NCI-H524 (cell line): ENCODE results near the gene ZNF142.

Source experiments
- DNase-seq, 2 experiments: peaks; one replicate each; lab custom pipeline; 2025; lab: John Stamatoyannopoulos, UW

ZNF142 gene, protein sequence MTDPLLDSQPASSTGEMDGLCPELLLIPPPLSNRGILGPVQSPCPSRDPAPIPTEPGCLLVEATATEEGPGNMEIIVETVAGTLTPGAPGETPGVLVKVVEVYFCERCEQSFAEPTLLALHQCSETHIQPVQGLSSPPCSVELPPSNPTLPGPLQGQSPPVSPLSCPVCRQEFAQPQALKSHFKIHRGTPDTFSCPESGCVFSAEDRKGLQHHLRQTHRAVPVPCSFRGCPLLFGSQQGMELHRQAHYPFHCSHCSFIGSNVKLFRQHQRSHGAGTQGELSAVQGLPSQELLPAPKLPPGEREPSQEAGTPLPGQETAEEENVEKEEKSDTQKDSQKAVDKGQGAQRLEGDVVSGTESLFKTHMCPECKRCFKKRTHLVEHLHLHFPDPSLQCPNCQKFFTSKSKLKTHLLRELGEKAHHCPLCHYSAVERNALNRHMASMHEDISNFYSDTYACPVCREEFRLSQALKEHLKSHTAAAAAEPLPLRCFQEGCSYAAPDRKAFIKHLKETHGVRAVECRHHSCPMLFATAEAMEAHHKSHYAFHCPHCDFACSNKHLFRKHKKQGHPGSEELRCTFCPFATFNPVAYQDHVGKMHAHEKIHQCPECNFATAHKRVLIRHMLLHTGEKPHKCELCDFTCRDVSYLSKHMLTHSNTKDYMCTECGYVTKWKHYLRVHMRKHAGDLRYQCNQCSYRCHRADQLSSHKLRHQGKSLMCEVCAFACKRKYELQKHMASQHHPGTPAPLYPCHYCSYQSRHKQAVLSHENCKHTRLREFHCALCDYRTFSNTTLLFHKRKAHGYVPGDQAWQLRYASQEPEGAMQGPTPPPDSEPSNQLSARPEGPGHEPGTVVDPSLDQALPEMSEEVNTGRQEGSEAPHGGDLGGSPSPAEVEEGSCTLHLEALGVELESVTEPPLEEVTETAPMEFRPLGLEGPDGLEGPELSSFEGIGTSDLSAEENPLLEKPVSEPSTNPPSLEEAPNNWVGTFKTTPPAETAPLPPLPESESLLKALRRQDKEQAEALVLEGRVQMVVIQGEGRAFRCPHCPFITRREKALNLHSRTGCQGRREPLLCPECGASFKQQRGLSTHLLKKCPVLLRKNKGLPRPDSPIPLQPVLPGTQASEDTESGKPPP (N-terminal part only)

DNA sequence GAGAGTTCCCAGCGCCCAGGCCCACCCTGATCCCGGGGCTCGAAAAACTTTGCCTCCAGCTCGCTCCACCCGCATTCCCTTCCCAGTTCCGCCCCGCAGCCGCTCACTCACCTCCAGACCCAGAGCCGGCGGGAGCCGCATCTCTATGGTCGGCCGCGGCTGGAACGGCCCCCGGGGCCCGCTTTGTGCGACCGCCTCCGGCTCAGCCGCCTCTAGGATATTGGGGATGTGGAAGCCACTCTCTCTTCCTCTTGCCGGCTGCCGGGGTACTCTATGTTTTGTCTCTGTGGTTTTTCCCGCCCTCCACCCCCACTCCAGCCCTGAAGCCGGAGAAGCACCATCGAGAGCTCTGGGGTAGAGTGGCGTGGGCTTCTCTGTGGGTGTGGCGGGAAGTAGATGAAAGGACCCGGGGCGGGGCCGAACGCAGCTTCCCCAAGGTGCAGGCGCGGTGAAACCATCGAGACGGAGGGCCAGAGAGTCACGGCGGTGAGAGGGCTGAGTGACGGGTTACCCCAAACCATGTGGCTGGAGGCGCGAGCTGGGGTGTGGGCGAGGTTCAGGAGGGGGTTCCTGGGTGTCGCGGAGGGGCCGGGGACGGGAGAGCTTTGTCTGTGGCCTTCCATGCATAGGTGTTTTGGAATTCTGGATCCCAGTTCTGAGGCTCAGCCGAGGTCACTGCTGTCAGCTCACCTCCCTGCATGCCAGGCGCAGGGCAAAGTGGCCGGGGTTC is at the start of gene ZNF142, which contains the start of gene BCS1L:
Gene ZNF142 (minus strand): TSS at position 366 of the 730 bp plus-strand sequence. CDS start 3,194 bp downstream, outside the sequence.
Gene BCS1L (plus strand): TSS at position 426 of the 730 bp plus-strand sequence. CDS start 1,305 bp downstream, outside the sequence.
- peak; percentile 90 to 92 for DNase-seq

DNA sequence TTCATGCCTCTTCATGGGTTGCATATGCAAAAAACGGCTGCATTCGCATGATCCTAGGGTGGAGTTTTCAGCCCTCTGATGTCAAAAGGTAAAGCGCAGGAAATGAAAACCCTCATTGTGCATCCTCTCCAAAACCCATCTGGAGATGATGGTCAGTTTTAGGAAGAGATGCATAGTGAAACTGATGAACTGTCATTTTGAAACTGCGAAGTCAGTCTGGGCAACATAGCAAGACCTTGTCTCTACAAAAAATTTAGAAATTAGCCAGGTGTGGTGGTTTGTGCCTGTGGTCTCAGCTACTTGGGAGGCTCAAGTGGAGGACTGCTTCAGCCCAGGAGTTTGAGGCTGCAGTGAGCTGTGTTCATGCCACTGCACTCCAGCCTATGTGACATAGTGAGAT is 48.7 kb upstream of the ZNF142 start:
- no peak for DNase-seq

DNA sequence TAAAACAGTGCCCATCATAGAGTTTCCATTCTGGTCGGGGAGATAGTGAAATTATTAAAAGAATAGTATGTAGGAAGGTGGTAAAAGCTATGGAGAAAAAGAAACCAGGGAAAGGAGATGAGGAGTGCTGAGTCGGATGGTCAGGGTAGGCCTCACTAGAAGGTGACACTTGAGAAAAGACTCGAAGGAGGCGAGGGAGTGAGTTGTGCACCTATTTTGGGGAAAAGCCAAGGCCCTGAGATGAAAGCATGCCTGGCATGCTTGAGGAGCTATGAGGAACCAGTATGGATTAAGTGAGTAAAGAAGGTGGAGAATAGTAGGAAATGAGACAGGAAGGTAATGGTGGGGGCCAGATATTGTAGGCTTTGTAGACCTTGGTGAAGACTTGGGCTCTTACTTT is 43.9 kb upstream of the ZNF142 start:
- no peak for DNase-seq

DNA sequence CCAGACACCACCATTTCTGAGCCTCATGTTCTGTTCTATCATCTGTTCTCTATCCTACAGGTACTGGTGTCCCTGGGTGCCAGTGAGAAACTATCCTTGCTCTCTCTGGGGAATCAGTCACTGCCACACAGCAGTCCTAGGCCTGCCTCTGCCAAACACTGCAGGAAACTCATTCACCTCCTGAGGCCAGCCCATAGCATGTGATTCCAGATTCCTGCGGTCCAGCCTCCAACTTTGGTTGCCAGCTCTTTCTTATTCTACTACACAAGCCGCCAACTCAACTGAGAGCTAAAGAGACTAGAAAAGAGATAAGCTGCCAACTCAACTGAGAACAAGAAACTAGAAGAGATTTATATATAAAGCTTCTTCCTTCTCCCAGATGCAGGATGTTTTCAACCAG is 42.4 kb upstream of the ZNF142 start:
- DNase-seq, result no peak

DNA sequence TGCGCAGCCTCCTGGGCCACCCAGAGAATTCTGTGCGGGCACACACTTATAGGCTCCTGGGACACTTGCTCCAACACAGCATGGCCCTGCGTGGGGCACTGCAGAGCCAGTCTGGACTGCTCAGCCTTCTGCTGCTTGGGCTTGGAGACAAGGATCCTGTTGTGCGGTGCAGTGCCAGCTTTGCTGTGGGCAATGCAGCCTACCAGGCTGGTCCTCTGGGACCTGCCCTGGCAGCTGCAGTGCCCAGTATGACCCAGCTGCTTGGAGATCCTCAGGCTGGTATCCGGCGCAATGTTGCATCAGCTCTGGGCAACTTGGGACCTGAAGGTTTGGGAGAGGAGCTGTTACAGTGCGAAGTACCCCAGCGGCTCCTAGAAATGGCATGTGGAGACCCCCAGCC is 39.5 kb upstream of the ZNF142 start:
- DNase-seq, result no peak

DNA sequence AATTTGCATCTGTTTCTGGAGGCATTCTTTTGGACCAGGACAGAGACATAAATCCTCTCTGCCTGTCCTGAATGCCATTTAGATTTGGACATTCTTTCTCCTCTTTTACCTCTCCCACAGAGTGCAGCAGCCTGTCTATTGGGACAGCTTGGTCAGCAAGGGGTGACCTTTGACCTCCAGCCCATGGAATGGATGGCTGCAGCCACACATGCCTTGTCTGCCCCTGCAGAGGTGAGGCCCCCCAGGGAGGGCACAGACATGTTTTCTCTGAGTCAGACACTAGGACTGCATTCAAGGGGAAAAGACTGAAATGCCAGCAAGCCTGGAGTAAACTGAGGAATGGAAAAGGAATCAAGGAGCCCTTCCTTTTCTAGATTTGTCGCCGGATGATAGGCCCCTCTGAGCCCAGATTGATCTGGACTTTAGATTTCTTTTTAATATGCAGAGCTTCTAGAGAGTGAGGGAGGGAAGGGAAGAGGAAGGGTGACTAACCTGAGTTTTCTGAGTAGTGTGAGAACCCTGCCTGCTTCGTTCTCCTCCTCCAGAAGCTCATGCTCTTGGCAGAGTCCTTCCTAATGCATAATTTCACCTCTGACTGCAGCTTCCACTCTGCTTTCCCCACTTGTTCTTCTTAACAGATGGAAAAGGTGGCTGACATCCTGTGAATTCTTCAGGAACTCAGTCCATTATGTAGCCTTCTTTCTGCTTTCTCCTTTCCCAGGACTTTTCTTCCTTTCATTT is 35.2 kb upstream of the ZNF142 start:
- no peak for DNase-seq

DNA sequence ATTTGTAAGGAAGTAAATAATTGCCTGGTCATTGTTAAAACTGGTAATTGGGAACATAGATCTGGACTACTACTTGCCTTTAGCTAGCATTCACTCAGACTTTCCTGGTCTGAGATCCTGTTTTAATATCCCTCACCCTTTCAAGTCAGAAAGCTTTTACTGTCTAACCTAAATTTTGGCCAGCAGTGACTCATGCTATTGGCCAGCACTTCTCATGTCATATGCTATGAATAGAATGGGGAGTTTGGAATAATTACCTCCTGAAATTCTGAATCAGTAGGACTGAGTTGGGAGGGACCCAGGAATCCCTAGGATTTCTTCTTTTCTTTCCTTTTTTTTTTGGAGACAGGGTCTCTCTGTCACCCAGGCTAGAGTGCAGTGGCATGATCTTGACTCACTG is 31.8 kb upstream of the ZNF142 start:
- DNase-seq, result no peak

DNA sequence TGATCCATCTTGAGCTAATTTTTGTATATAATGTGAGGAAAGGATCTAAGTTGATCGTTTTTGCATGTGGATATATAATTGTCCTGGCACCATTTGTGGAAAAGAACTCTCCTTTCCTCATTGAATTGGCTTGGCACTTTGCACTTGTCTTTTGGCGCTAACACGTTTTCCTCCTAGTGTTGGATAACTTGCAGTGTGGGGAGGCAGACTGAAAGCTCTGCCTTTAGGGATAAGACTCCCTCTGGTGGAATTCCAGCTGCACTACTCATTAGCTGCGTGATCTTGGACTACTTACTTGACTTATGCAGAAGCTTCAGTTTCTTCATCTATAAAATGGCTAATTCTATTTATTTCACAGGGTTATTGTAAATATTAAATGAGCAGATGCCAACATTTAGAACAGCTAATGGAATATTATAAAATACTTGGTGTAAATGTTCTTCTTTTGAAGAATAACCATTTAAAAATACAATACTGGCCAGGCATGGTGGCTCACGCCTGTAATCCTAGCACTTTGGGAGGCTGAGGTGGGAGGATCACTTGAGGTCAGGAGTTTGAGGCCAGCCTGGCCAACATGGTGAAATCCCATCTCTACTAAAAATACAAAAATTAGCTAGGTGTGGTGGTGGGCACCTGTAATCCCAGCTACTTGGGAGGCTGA is 28.1 kb upstream of the ZNF142 start:
- peak; percentile 61 to 75 for DNase-seq

DNA sequence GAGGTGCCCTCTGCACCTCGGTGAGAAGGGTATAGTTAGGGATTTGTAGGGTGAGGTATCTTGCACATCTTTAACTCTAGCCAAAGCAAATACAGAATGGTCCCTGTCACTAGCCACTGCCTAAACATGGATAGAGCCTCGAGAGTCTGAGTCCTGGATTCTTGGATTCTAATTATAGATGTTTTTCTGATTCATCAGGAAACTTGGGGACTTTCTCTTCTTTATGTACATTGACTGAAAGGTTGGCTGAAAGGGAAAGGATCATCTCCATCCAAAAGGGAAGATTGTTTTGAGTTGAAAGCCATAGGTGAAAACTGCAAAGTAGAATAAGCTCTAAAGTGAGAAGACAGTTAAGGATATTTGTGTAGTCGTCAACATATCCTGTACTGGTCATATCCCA is 20.6 kb upstream of the ZNF142 start:
- no peak for DNase-seq

DNA sequence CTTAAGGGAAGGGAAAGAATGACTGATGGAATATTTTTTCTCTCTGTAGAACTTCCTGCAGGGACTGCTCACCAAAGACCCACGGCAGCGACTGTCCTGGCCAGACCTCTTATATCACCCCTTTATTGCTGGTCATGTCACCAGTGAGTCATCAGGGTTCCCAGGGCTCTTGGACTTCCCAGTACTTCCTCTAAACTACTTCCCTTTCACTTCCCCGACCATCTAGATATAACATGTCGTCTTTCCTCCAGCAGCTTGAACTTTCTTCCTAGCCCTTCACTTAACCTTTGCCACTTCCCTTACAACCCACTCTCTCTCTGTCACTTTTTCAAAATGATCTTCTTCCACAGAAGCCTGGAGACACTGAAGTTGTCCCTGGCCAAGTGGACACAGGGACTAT is 19.7 kb upstream of the ZNF142 start:
- DNase-seq, result no peak

DNA sequence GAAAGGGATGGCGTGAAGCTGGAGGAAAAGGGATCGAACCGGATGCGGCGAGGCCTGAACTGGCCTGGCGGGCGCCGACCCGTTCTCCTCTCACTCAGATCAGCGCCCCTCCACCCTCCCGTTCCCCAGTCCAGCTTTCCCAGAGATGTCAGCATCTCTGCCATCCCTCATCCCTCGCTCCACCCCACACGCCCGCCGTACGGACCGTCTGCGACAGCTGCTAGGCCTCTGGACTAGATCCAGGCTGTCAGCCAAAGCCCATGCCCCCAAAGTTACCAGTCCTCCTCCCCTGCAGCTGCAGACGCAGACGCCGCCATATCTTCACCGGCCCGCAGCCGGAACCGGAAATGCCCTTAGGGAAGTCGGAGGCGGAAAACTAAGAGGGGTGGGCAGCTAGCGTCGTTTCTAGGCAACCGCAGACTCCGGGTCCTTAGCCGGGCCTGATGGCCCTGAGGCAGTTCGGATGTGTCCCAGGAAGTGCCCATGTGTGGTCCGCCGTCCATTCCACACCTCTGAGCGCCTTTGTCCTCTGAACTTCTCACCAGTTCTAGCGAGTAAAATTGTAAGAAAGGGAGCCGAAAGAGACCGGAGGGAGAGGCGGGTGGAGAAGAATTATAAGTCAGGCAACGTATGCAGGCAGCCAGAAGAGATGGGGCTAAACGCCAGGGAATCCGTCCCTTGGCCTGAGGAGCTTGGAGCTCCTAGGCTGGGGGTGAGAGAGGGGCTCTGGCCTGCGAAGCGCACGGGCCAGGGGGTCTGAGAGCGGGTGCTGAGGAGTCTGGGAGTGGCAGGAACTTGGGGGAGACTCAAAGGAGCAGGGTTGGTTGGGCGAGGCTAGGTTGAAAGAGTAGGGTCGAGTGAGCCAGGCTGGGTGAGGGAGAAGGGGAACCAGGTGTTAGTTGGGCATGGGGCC is 12.5 kb upstream of the ZNF142 start, which contains the start of the genes RNF25 and STK36:
Gene RNF25 (minus strand): TSS at position 349 of the 913 bp plus-strand sequence. CDS start 32 bp downstream, at position 317.
Gene STK36 (plus strand): TSS at position 433 of the 913 bp plus-strand sequence. CDS start 744 bp downstream, outside the sequence.
- peak; percentile 49 to 84 for DNase-seq

DNA sequence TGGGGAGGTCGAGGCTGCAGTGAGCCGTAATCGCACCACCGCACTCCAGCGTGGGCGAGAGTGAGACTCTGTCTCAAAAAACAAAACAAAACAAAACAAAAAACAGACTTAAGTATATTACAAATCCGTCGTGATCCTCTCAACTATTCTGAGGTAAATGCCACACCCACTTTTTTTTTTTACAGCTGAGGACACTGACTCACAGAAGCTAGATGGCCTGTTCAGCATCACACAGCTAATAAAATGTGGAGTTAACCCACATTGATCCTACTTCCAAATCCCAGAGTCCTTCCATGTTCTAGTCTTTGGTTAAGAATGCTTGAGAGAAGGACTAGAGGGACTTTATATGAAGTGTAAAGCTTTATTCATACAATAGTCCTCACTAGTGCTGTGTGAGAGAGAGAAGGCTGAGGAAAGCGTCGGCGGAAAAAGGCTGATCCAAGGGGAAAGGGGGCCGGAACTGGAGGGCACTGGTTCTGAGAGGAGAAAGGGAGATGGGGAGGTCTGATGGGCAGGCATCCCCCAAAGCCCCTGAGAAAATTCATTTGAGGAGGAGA is 11.8 kb upstream of the ZNF142 start:
- DNase-seq, result no peak

DNA sequence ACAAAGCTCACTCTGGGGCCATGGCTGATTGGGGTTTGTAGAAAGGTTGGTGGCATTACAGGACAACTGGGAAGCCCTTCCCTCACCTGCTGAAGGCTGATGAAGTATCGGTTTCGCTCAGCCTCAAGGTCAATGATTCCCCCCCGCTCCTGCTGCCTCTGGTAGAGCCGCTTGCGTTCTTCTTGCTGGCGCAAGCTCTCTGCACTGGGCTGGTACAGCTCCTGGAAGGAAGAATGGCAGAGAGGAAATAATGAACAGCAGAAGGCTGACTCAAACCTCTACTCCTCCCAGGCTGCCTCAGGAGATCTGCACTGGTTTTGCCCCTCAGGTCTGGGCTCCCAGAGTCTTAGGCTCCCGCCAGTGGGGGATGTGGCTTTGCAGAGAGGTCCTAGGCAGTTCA is 5.2 kb upstream of the ZNF142 start:
- no peak for DNase-seq

DNA sequence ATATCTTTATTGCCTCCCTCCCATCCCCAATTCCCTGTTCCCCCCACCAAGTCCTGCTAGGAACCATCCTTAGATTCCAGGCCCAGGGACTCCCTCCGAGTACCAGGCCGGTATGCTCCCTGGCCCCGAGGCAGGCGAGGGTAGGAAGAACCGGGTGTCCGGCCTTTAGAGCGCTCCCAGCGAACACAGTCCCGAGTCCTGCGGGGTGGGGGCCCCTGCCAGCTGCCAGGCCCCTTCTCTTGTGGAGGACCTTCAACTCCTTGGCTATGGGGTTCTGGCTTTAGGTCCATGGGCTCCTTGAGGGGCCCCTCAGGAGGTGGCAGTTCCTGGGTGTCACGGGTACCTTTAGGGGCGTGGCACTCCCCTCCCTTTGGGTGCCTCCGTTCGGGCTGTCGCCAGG is 4.5 kb upstream of the ZNF142 start:
- no peak for DNase-seq

DNA sequence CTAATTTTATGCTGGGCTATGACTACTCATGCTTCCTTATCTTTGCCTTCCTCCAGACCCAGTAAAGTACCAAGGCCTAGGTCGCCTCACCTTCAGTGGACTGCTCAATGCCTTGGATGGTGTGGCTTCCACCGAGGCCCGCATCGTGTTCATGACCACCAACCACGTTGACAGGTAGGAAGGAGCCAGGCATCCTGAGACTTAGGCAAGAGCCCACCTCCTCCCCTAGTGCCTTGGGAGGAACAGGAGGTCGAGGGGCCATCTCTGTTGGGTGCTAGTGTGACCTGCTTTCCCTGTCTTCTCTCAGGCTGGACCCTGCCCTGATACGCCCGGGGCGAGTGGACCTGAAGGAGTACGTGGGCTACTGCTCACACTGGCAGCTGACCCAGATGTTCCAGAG is 3.4 kb upstream of the ZNF142 start:
- no peak for DNase-seq

DNA sequence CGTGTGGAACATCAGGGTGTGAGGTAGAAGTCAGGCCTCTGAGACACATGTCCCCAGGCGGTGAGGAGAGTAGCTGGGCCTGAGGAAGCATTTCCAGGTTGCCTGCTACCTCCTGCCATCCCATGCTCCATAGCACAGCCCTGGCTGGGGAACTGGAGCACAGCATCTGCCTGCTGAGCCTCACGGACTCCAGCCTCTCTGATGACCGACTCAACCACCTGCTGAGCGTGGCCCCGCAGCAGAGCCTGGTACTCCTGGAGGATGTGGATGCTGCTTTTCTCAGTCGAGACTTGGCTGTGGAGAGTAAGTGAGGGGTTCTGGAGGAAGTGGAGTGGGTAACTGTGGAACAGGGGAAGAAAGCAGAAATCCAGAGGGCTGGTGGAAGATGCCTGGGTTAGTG is 3.0 kb upstream of the ZNF142 start:
- no peak for DNase-seq

DNA sequence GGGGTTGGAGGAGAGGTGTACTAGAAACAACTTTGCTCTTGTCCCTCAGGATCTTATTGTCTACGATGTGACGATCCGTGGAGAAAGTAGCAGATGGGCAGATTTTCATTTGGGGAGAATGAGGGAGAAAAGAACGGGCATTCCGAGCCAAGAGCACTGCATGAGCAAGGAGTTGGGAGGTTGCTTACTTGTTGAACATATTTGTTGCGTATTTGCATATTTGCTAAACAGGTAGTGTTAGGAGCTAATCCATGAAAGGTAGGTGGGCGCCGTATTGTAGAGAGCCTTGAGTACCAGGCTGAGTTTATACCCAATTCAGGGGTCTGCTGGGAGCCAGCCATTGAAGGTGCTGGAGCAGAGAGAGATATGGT is 550 bp upstream of the ZNF142 start:
- DNase-seq, result no peak

DNA sequence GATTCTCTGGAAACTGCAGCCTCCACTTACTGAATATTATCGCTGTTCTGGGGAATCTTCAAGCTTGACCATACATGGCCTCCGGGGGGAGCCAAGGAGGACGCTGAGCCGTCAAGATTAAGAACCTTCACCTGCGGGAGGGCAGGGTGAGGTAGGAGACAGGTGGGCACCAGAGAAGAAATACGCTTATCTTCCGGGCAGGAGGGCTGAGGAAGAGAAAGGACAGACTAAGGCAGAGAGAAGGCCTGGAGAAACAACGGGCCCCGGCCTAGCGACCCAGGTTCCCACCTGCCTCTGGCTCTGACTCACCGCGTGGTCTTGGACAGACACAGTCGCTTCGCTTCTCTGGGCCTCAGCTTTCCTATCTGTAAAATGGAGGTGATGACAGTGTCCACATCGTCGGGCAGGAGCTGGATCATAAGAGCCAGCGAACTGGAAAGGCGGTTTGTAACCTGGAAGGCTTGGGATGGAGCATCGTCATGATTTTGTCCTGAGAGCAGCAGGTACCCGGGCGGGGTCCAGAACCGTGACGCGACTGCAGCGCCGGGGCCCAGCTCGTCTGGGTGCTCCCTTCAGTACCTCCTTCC is 659 bp downstream of the ZNF142 start:
- peak; percentile 42 to 59 for DNase-seq
